Measurements from ENCODE around the gene MYCBP2.
"Not testable (repeated sequence)": the region's sequence is repeated elsewhere in the genome, so short reads cannot be mapped to it uniquely, and the experiment has no call there.

The MYCBP2 gene

GRCh38 chr13:77222000-77222690 lies 104.7 kb downstream of the MYCBP2 start:
- POLR2A ChIA-PET: no interaction called here
- no peak for DNase-seq (ENCODE audit: extremely low spot score)
- CTCF ChIA-PET: interaction anchor here (0.8 kb wide), 1 partner anchor 15 kb away, joined by 3 read pairs; no protein-coding TSS in a partner anchor
- TF ChIP-seq CTCF (IDR thresholded peaks at IDR 0.05; ENCODE audit: control extremely low read depth, extremely low read depth, low read depth, missing control alignments): no peak

GRCh38 chr13:77219401-77219800 lies 107.5 kb downstream of the MYCBP2 start:
- DNase-seq (ENCODE audit: extremely low spot score): no peak
- CTCF ChIA-PET: interaction anchor here (1.0 to 1.6 kb wide), 4 partner anchors 12 to 57 kb away, joined by 3 to 4 read pairs (median 3); no protein-coding TSS in a partner anchor
- POLR2A ChIA-PET: no interaction called here
- no peak for TF ChIP-seq CTCF (IDR thresholded peaks at IDR 0.05; ENCODE audit: control extremely low read depth, extremely low read depth, low read depth, missing control alignments)

GRCh38 chr13:77218274-77218673 lies 108.6 kb downstream of the MYCBP2 start:
- ChIA-PET POLR2A (no interaction called here), CTCF (interaction anchor here (1.0 to 1.6 kb wide), 5 partner anchors 10 to 56 kb away, joined by 3 to 4 read pairs (median 4); no protein-coding TSS in a partner anchor)
- DNase-seq (ENCODE audit: extremely low spot score): no peak

GRCh38 chr13:77215543-77215942 lies 111.4 kb downstream of the MYCBP2 start:
- no peak for TF ChIP-seq CTCF (IDR thresholded peaks at IDR 0.05; ENCODE audit: control extremely low read depth, extremely low read depth, low read depth, missing control alignments)
- ChIA-PET POLR2A (no interaction called here), CTCF (no interaction called here)
- no peak for DNase-seq (ENCODE audit: extremely low spot score)

More at GRCh38 chr13:77218274-77218673, 108.6 kb downstream of the MYCBP2 start:
- TF ChIP-seq CTCF (IDR thresholded peaks at IDR 0.05; ENCODE audit: control extremely low read depth, extremely low read depth, low read depth, missing control alignments): no peak

GRCh38 chr13:77213644-77214043 lies 113.2 kb downstream of the MYCBP2 start:
- no peak for TF ChIP-seq CTCF (IDR thresholded peaks at IDR 0.05; ENCODE audit: control extremely low read depth, extremely low read depth, low read depth, missing control alignments)
- no peak for DNase-seq (ENCODE audit: extremely low spot score)
- ChIA-PET POLR2A (no interaction called here), CTCF (no interaction called here)

GRCh38 chr13:77207943-77208342 lies 119.0 kb downstream of the MYCBP2 start:
- no peak for DNase-seq (ENCODE audit: extremely low spot score)
- TF ChIP-seq CTCF (IDR thresholded peaks at IDR 0.05; ENCODE audit: control extremely low read depth, extremely low read depth, low read depth, missing control alignments): no peak
- CTCF ChIA-PET: interaction anchor here (1.2 to 1.7 kb wide), 2 partner anchors 10 to 14 kb away, joined by 3 to 4 read pairs; no protein-coding TSS in a partner anchor
- POLR2A ChIA-PET: no interaction called here

GRCh38 chr13:77198995-77199394 lies 127.9 kb downstream of the MYCBP2 start:
- CTCF ChIA-PET: interaction anchor here (2.1 kb wide), 1 partner anchor 64 kb away, joined by 4 read pairs; no protein-coding TSS in a partner anchor
- POLR2A ChIA-PET; DNase-seq (ENCODE audit: extremely low spot score): not testable (repeated sequence)
